Neuronal stem cell (in vitro differentiated cells): ENCODE data around the gene TIGAR.

Experiments used
- DNase-seq: peaks from one replicate; pipeline ENCODE4 v3.0.0-alpha.2; 2013; ENCODE audit warnings: low spot score
- H2AFZ ChIP-seq: one replicate; pipeline ENCODE4 v1.6.1; 2013; ENCODE audit warnings: mild to moderate bottlenecking, low read length, inconsistent platforms
- H2AK5ac ChIP-seq: 2 replicates; pipeline ENCODE4 v1.6.1; 2013; ENCODE audit warnings: low read depth, mild to moderate bottlenecking, inconsistent platforms, low read length, moderate library complexity, mixed read lengths
- H2BK120ac ChIP-seq: 2 replicates; pipeline ENCODE4 v1.6.1; 2013; ENCODE audit warnings: low read depth, mild to moderate bottlenecking, inconsistent platforms, low read length, moderate library complexity, mixed read lengths
- H2BK12ac ChIP-seq: one replicate; pipeline ENCODE4 v1.6.1; 2013; ENCODE audit warnings: low read length, inconsistent platforms
- H2BK15ac ChIP-seq: 2 replicates; pipeline ENCODE4 v1.6.1; 2013; ENCODE audit warnings: mild to moderate bottlenecking, low read length, inconsistent platforms, mixed read lengths
- H2BK5ac ChIP-seq: one replicate; pipeline ENCODE4 v1.6.1; 2013; ENCODE audit warnings: inconsistent platforms, mild to moderate bottlenecking, low read length, moderate library complexity
- H3K14ac ChIP-seq: one replicate; pipeline ENCODE4 v1.6.1; 2013; ENCODE audit warnings: low read length, inconsistent platforms
- H3K18ac ChIP-seq: 2 replicates; pipeline ENCODE4 v1.6.1; 2013; ENCODE audit warnings: low read length, inconsistent platforms
- H3K23ac ChIP-seq: 2 replicates; pipeline ENCODE4 v1.6.1; 2013; ENCODE audit warnings: low read depth, mild to moderate bottlenecking, mixed read lengths, low read length, inconsistent platforms; ENCODE audit not compliant: poor library complexity
- H3K27ac ChIP-seq: replicated peaks from 3 replicates; pipeline ENCODE4 v1.5.1; 2013; ENCODE audit warnings: low read length, inconsistent platforms
- H3K27me3 ChIP-seq, 3 experiments: 2 replicates each; pipeline ENCODE4 v1.6.1; 2013; ENCODE audit warnings: low read length in 3 of 3, mild to moderate bottlenecking in 2 of 3, inconsistent platforms in 1 of 3, low read depth in 1 of 3, mixed read lengths in 1 of 3, moderate library complexity in 1 of 3; ENCODE audit not compliant: control insufficient read depth in 3 of 3, insufficient read depth in 3 of 3
- H3K36me3 ChIP-seq, 2 donors: replicated peaks in 1 of 2; 2 replicates each; pipeline ENCODE4 v1.6.1; 2013; ENCODE audit warnings: low read length in 2 of 2; ENCODE audit not compliant: control insufficient read depth in 2 of 2, insufficient read depth in 2 of 2
- H3K4ac ChIP-seq: 2 replicates; pipeline ENCODE4 v1.6.1; 2013; ENCODE audit warnings: inconsistent platforms, mild to moderate bottlenecking, low read length, moderate library complexity
- H3K4me1 ChIP-seq, 2 donors: 1 replicate in 1 of 2; 2 replicates in 1 of 2; pipeline ENCODE4 v1.6.1; 2013; ENCODE audit warnings: low read length in 2 of 2, low read depth in 1 of 2; ENCODE audit not compliant: control insufficient read depth in 2 of 2, insufficient read depth in 1 of 2
- H3K4me2 ChIP-seq: one replicate; pipeline ENCODE4 v1.6.1; 2013; ENCODE audit warnings: mild to moderate bottlenecking, low read length, inconsistent platforms; ENCODE audit not compliant: insufficient read depth, poor library complexity, severe bottlenecking
- H3K4me3 ChIP-seq, 2 donors: 2 replicates each; pipeline ENCODE4 v1.5.1; 2013; ENCODE audit warnings: low read length in 2 of 2, mild to moderate bottlenecking in 2 of 2, inconsistent platforms in 1 of 2, moderate library complexity in 1 of 2
- H3K79me1 ChIP-seq: one replicate; pipeline ENCODE4 v1.6.1; 2013; ENCODE audit warnings: low read depth, mild to moderate bottlenecking, inconsistent platforms, low read length, moderate library complexity
- H3K9ac ChIP-seq: one replicate; pipeline ENCODE4 v1.6.1; 2013; ENCODE audit warnings: mild to moderate bottlenecking, low read depth, low read length, inconsistent platforms; ENCODE audit not compliant: poor library complexity
- H3K9me3 ChIP-seq, 2 donors: replicated peaks in 1 of 2; 2 replicates each; pipeline versions ENCODE3 to v1.6.1; 2013; ENCODE audit warnings: low read length in 2 of 2, mild to moderate bottlenecking in 2 of 2, inconsistent platforms in 1 of 2, low read depth in 1 of 2, mixed read lengths in 1 of 2, moderate library complexity in 1 of 2; ENCODE audit not compliant: control insufficient read depth in 2 of 2, insufficient read depth in 1 of 2
- H4K8ac ChIP-seq: one replicate; pipeline ENCODE4 v1.6.1; 2013; ENCODE audit warnings: low read depth, mild to moderate bottlenecking, inconsistent platforms, low read length, moderate library complexity
- H4K91ac ChIP-seq: one replicate; pipeline ENCODE4 v1.6.1; 2013; ENCODE audit warnings: low read length, low read depth, mild to moderate bottlenecking, inconsistent platforms; ENCODE audit not compliant: poor library complexity
- WGBS, 2 donors: extraction: QIAGEN DNeasy Blood & Tissue Kit; methylation state at CpG; one replicate each; pipeline ENCODE4 v1.1.7; 2013; ENCODE audit warnings: missing lambda C conversion rate in 2 of 2, mixed read lengths in 1 of 2; ENCODE audit not compliant: insufficient read length in 2 of 2, insufficient replicate concordance in 1 of 2; ENCODE audit errors: extremely low coverage in 2 of 2; 5-methylcytosine and 5-hydroxymethylcytosine counted together

Gene TIGAR

DNA sequence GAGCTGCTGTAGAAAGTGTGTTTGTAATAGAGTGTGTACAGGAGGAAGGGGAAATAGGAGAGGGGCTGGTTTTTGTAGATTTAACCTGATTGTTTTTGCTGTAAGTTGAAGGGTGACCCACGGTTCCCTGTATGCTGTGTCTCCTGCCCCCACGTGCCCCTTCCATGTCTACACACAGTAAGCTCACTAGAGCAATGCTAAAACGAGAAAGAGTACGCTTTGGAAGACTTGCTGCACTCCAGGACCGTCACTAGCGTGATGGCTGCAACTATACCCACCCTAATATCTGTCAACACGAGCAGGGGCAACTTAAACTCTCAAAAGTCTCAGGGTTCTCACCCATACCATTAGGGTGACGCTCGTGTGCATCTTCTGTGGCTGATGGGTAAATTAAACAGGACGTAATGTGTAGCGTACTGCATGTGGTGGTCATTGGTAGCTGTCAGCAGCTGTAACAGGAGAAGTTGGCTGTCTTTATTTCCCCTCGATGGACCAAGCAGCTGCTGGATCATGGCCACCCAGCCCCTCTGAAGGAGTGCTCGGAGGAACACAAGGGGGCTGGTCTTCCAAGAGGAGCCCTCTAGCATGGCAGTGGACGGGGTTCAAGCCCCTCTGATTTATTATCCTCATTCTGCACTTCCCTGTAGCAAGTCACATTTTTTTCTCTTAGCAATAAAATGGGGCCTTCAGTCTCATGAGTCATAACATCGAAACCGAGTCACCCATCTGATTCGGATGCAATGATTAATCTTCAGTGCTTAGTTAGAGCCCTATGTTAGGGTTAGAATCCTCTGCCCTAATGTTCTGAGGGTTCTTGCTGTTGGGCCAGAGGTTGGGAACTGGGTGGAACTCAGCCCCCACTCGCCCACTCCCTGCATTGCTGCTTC, 33.4 kb upstream of the TIGAR start:
- Histone ChIP-seq H3K4me3 (no peak overlapping the region), H2AK5ac (no peak overlapping the region), H3K4ac (no peak overlapping the region), H3K4me1 (peaks cover 39 to 47% of the 10 kb centered on the region in 2 donors), H3K23ac (no peak overlapping the region), H3K27ac (no peak overlapping the region), H3K9ac (no peak overlapping the region), H3K9me3 (no peaks in the 10 kb centered on the region), H2BK15ac (no peak overlapping the region), H4K8ac (no peak overlapping the region), H3K18ac (no peak overlapping the region), H2AFZ (no peak overlapping the region), H3K14ac (no peak overlapping the region), H4K91ac (no peak overlapping the region), H3K4me2 (no peak overlapping the region), H3K27me3 (no peaks in the 10 kb centered on the region), H2BK12ac (no peak overlapping the region), H2BK120ac (no peak overlapping the region), H2BK5ac (no peak overlapping the region), H3K79me1 (peaks cover 3% of the 10 kb centered on the region), H3K36me3 (peaks cover 63 to 100% of the 10 kb centered on the region in 2 donors)
- no peak for DNase-seq
- WGBS, 2 donors: no CpG with 5 or more reads among the region's 18 CpGs

GRCh38 chr12:4288296-4289131, 32.5 kb upstream of the TIGAR start:
- H3K36me3 ChIP-seq: peaks cover 55 to 100% of the 10 kb centered on the region in 2 donors
- no peak overlapping the region for H2AFZ ChIP-seq
- H3K4me1 ChIP-seq: peaks cover 49 to 53% of the 10 kb centered on the region in 2 donors
- no CpG with 5 or more reads among the region's 20 CpGs for WGBS, 2 donors
- peaks cover 3% of the 10 kb centered on the region for H3K79me1 ChIP-seq
- H3K4me2 ChIP-seq: no peak overlapping the region
- no peak for DNase-seq
- no peak overlapping the region for H3K9ac ChIP-seq
- H2AK5ac ChIP-seq: no peak overlapping the region
- H3K4ac ChIP-seq: no peak overlapping the region
- no peaks in the 10 kb centered on the region for H3K9me3 ChIP-seq
- H3K4me3 ChIP-seq: no peak overlapping the region
- no peak overlapping the region for H2BK15ac ChIP-seq
- H2BK120ac ChIP-seq: no peak overlapping the region
- H4K8ac ChIP-seq: no peak overlapping the region
- no peak overlapping the region for H2BK5ac ChIP-seq
- peak overlapping the region; percentile 32 for H3K27ac ChIP-seq
- H3K27me3 ChIP-seq: no peaks in the 10 kb centered on the region
- H3K14ac ChIP-seq: no peak overlapping the region
- H2BK12ac ChIP-seq: no peak overlapping the region
- H4K91ac ChIP-seq: no peak overlapping the region
- H3K23ac ChIP-seq: no peak overlapping the region
- H3K18ac ChIP-seq: no peak overlapping the region

- peaks cover 47 to 99% of the 10 kb centered on the region in 2 donors for H3K36me3 ChIP-seq
- no peak overlapping the region for H2BK12ac ChIP-seq
Observed at GRCh38 chr12:4289231-4289878, 31.7 kb upstream of the TIGAR start.

More at GRCh38 chr12:4289231-4289878, 31.7 kb upstream of the TIGAR start:
- Histone ChIP-seq H4K8ac (no peak overlapping the region), H3K4me1 (peaks cover 56 to 57% of the 10 kb centered on the region in 2 donors), H2BK5ac (no peak overlapping the region), H2AFZ (no peak overlapping the region), H3K4me2 (no peak overlapping the region), H2BK120ac (peak overlapping the region; percentile 11), H3K4ac (no peak overlapping the region), H3K79me1 (peaks cover 3% of the 10 kb centered on the region), H2AK5ac (no peak overlapping the region), H4K91ac (no peak overlapping the region), H3K14ac (no peak overlapping the region), H3K4me3 (no peak overlapping the region), H3K27me3 (no peaks in the 10 kb centered on the region), H3K9me3 (no peaks in the 10 kb centered on the region), H3K9ac (no peak overlapping the region), H2BK15ac (no peak overlapping the region), H3K27ac (no peak overlapping the region), H3K18ac (no peak overlapping the region), H3K23ac (no peak overlapping the region)
- WGBS, 2 donors: no CpG with 5 or more reads among the region's 20 CpGs
- no peak for DNase-seq
